ENCODE results near the gene SLC15A3.
A peak's percentile ranks its signal among the peaks of the same experiment; 100 is the strongest.

SLC15A3 gene

DNA sequence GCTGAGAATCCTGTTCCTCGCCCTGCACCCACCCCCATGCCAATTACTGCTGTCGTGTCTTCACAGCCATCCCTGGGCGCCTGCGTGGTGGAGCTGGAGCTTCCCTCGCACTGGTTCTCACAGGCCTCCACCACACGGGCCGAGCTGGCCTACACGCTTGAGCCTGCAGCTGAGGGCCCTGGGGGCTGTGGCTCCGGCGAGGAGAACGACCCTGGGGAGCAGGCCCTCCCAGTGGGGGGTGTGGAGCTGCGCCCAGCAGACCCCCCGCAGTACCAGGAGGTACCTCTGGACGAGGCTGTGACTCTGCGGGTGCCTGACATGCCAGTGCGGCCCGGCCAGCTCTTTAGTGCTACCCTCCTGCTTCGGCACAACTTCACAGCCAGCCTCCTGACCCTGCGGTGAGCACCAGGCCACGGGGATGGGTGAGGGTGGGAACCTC is 23.4 kb downstream of the SLC15A3 start:
- no peak for DNase-seq (ENCODE audit: low read depth)

DNA sequence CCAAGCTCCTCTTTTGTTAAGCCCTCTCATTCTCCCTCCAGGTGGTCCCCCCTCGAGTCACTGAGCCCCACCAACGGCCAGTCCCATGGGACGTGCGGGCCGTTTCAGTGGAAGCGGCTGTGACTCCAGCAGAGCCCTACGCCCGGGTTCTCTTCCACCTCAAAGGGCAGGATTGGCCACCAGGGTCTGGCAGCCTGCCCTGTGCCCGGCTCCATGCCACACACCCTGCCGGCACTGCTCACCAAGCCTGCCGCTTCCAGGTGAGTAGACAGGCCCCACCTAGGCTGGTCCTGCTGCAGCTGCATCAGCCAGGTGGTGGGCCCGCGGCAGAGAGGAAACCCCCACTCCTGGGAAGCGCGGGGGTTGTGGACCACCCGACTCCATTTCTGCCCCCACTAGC is 24.4 kb downstream of the SLC15A3 start:
- no peak for DNase-seq (ENCODE audit: low read depth)

DNA sequence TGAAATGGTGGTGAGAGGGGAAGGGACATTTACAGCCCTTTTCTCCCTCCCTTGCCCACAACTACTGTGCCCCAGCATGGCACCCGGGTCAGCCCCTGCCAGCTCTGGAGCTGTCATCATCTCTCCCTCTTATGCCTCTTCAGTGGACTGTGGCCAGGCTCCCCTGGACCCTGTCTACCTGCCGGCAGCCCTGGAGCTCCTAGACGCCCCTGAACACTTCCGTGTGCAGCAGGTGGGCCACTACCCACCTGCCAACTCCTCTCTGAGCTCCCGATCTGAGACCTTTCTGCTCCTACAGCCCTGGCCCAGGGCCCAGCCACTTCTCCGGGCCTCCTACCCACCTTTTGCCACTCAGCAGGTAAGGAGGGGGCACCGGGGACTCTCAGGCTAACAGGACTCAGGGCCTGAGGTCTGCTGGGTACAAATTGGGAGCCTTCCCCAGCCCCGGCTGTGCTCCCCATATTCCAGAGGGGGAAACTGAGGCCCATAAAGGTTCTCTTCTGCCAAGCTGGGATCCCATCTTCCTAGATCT is 24.8 kb downstream of the SLC15A3 start:
- DNase-seq (ENCODE audit: low read depth), result no peak

DNA sequence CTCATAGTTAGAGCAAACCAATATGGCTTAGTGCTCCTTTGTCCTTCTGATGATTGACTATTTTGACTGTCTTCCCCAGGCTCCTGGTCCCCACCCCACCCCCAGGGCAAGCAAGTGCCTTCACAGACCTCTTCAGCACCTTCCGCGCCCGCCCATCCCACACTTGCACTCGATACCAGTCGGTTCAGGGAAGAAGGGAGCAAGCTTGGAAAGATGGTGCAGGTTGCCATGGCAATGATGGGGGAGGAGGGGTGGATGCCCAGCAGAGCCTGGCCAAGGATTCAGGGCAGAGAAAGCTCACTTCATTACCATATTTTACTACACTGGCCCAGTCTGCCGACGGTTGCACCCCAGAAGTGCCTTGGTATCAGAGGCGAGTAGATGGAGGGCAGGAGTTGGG is 25.5 kb downstream of the SLC15A3 start:
- no peak for DNase-seq (ENCODE audit: low read depth)

DNA sequence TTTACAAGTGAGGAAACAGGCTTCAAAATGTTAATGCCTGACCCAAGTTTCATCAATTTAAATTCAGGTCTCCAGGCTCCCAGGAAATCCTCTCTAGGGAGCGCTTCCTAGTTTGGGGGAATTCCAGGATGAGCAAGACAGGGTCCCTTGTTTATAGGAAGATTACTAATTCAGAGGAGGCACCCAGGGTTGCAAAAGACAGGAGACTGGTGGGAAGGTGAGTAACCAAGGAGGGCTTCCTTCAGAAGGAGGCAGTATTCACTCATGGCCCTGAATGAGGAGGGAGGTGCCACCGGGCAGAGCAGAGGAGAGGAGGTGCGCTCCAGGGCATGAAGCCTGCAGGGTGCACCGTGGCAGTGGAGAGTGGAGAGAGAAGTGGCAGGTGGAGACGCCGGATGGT is 26.1 kb downstream of the SLC15A3 start:
- DNase-seq (ENCODE audit: low read depth), result peak; percentile 73

DNA sequence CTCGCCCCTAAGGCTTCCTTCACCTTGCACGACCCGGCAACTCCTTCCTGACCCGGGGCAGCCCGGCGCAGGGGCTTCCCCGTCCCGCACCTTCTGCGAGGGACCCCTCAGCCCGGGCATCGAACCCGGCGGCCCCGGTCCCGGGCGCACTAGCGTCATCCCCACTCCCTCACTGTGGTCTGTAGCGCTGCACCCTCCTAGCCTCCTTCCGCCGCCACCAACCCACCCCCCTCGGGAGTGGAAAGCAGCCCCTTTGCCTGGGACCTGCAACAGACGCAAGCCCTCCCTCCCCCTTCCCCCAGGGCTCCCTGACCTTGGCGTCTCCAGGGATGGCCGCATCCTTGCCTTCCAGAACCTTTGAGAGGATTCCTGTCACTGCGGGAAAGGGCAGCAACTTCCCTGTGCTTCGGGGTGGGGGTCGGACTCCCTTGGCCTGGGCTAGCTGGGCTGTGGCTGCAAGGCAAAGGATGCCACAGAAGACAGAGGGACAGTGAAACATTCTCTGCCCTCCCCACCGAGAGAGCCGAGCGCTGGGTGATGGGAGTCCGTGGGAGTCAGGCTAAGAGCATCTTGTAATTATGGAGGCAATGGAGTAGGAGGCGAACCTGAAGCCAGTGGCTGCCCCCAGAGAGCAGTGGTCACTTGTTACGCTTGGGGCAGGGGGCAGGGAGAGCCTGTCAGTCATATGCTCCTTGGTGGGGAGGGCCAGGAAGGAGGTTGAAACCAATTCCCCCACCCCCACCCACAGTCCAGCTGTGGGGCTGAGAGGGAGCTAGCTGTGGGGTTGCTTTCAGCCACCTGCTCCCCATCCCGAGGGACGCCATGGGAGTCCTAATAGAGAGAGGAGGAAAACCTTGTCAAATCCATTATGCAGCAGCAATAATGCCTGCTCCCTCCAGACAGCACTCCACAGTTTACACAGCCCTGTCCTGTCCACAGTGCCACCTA is 26.8 kb downstream of the SLC15A3 start:
- peak; percentile 8 for DNase-seq (ENCODE audit: low read depth)

DNA sequence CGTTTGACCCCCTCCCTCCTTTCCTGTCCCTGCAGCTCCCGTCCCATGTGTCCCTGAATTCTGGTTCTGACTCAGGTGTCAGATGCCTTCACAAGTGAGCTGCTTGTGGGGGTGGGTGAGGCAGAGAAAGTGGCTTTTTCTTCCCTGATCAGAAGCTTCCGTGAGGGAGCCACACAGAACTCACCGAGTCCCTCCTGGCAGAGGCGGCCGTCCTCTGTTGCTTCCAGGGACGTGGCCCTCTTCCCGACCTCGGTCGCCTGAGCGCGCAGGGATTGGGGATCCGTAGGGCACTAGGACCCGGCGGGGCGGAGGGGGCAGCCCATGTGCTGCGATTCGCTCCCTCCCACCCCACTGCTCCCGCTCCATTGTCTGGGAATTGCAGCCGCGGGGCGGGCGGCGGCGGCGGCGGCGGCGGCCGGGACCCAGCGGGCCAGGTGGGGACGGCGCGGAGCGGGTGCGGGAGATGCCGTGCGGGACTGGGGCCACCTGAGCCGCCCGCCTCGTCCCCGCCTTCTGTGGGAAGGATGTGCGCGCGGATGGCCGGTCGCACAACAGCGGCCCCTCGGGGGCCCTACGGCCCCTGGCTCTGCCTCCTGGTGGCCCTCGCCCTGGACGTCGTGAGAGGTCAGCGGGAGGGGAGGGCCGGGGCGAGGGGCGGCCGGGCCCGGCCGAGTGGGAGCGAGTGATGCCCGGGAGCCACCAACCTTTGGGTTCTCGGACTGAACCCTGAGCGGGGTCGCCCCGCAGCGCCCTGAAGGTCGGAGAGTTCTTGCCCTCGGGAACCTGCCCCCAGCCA is 27.7 kb downstream of the SLC15A3 start, which contains the start of gene TMEM132A:
Gene TMEM132A, plus strand, starts transcription at position 351 of the 796 bp plus-strand sequence. Its CDS starts 174 bp downstream, at position 525.
- DNase-seq (ENCODE audit: low read depth), result peak; percentile 78

DNA sequence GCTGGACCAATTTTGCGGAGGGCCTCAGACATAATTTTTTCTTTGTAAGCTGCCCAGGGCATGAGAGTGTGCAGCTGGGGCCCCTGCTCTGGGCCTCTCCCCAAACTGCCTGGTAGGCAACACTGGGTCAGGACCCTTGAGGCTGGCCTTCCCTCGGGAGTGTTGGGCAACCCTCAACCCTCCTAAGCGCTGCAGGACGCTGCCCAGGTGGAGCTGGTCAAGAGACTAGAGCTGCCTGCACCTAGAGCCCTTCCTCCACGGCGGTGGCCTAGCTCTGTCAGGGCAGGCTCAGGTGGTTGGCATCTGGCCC is 28.2 kb downstream of the SLC15A3 start:
- DNase-seq (ENCODE audit: low read depth), result no peak

DNA sequence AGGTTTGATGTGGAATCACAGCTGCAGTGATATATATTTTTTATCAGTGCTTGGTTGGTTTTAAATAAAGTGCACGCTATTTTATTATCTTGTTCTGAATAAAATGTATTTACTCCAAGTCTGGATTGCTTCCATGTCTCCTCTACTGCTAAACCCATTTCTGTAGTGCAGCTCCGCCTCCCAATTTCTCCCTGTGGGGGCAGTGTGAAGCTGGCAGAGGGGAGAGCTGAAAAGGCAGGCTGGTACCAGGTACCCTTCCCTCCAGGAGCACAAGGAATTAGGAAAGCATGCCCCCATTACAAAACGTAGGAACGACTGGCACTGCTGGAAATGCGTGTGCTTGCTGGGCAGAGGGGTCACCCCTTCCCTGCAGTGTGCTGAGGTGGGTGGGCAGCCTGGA is 28.6 kb downstream of the SLC15A3 start:
- no peak for DNase-seq (ENCODE audit: low read depth)

DNA sequence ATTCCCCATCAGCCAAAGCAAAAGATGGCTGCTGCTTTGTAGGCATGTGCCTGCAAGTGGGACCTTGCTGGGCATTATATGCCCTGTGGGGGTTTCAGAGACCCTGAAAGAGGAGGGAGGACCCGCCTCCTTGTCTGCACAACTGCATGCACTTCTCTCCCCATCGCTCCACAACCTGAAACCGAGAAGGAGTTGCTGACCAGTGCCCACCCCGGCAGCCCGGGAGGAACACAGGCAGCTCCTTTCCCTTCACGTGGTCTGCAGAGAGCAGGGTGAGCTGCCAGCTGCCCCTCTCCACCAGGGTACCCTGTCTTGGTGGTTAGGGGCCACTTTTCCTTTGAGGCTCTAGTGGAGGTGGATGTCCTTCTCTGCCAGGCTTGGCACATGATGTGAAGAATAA is 29.1 kb downstream of the SLC15A3 start:
- DNase-seq (ENCODE audit: low read depth), result no peak

DNA sequence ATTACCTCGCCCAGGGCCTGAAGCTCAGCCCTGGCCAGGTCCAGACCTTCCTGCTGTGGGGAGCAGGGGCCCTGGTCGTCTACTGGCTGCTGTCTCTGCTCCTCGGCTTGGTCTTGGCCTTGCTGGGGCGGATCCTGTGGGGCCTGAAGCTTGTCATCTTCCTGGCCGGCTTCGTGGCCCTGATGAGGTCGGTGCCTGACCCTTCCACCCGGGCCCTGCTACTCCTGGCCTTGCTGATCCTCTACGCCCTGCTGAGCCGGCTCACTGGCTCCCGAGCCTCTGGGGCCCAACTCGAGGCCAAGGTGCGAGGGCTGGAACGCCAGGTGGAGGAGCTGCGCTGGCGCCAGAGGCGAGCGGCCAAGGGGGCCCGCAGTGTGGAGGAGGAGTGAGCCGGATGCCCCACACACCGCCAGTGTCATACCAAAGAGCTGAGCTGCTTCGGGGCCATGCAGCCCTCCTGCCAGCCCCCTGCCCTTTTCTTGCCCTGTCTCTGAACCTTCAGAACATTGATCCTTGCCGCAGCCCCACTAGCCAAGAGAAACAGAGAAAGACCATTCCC is 30.1 kb downstream of the SLC15A3 start:
- DNase-seq (ENCODE audit: low read depth), result no peak

DNA sequence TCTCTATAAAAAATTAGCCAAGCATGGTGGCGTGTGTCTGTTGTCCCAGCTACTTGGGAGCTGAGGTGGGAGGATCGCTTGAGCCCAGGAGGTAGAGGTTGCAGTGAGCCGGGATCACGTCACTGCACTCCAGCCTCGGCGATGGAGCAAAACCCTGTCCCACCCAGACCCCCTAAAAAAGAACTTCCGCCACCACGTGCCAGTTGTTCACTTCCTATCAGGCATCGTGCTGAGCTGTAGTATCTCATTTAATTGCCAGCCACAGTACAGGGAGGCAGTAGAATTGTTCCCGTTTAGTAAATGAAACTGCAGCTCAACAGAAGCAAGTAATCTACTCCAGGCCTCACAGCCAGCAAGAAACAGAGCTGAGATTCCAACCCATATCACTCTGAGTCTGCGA is 30.7 kb downstream of the SLC15A3 start:
- no peak for DNase-seq (ENCODE audit: low read depth)

DNA sequence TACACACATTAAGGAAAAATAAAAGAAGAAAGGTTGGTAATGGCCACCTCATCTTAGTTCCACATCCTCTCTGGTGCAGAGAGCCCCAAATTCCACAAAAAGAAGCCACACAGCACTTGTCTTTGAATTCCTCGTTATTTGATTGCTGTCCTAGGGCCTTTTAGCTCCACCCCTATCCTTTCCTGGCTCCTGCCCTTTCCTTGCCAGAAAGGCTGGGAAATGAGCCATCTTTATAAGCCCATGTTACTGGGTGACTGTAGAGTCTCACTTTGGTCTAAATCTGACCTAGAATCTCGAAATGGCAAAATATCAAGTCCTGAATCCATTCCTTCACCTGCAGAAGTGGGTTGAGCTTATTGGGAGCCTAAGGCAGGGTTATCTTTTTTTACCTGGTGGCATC is 32.0 kb downstream of the SLC15A3 start:
- DNase-seq (ENCODE audit: low read depth), result peak; percentile 42

DNA sequence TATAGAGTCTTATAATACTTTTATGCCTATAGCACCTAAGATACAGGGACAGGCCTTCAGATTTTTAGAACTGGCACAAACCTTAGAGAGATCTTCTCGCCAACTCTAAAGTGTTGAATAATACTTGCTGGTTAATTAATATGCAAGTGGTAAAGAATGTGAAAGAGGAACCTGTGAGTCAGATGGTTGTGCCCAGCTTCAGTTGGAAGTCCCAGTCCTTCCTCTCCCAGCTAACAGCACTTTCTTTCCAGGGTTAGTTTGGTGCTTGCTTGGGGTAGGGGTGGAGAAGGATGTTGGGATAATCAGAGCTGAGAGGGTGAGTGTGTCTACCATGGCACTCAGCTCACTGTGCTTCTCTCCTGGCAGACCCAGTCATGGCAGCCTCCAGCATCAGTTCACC is 32.7 kb downstream of the SLC15A3 start:
- peak; percentile 15 for DNase-seq (ENCODE audit: low read depth)

DNA sequence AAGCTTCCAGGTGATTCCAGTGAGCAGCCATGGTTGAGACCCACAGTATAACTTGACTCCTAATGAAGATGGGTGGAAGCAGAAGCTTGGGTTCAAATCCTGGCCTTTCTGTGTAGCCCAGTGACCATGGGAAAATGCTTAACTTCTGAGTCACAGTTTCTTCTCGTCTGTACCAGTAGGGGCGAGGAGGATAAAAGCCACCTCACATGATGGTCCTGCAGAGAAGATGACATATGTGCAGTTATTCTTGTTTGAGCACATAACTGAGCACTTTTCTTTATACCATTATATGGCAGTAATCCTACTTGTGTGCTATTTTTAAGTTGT is 33.1 kb downstream of the SLC15A3 start:
- peak; percentile 73 for DNase-seq (ENCODE audit: low read depth)

DNA sequence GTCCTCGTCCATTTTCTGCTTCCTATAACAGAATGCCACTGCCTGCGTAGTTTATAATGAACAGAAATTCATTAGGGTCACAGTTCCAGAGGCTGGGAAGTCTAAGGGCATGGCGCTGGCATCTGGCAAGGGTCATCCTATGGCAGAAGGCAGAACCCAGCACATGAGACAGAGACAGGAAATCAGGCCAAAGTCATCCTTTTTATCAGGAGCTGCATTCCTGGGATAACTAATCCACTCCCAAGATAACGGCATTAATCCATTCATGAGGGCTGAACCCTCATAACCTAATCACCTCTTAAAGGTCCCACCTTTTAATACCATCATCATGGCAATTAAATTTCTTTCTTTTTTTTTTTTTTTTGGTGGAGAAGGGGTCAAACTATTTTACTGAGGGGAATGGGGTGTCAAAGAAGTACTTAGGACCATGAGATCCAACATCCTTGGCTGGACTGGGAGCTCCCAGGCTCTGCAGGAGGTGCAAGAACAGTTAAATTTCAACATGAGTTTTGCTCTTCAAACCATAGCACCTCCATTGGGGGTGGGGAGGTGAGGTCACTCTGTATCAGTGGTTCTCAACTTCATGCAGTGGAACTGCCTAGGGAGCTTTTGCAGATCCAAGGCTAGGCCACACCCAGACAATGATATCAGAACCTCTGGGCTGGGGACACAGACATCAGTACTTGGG is 33.6 kb downstream of the SLC15A3 start:
- no peak for DNase-seq (ENCODE audit: low read depth)

DNA sequence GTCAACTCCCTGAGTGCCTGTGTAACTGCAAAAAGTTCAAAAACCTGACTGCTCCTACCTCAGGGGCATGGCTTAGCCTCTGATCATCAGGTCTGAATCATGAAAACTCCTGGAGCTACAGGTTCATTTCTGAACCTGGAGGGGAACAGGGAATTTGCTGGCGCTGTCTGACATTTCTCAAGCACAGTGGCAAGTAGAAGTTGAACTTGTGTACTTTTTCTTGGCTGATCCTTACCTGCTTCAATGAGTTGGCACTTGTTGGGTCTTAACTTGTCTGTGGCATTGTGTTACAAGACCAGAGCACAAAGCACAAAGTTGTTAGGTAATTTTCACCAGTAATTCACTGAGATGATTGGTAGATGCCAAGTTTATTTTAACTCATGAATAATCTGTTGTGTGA is 34.7 kb downstream of the SLC15A3 start:
- DNase-seq (ENCODE audit: low read depth), result no peak

DNA sequence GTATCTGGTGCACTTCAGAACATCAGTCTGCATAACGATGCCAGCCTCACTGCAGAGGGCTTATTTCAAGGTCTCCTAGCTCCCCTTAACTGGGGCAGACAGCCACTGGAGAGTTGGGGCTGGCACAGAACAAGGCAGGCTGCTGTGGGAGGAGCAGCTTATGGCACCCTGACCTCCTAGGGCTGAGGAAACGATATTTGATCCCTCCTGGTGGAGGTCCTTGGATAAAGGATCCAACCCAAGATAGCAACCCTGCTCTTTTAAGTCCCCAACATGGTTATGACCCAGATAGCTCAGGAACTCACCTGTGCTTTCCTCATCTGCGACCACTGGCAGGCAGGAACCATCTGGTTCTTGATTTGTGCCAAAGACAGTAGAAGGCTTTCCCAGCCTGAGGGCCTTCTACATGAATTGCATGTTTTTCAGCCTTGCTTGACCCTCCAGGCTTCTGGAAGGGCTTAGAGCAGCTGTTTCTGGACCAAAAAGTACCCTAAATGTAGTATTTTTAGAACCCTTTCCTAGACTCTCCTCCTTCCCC is 35.2 kb downstream of the SLC15A3 start:
- DNase-seq (ENCODE audit: low read depth), result no peak

DNA sequence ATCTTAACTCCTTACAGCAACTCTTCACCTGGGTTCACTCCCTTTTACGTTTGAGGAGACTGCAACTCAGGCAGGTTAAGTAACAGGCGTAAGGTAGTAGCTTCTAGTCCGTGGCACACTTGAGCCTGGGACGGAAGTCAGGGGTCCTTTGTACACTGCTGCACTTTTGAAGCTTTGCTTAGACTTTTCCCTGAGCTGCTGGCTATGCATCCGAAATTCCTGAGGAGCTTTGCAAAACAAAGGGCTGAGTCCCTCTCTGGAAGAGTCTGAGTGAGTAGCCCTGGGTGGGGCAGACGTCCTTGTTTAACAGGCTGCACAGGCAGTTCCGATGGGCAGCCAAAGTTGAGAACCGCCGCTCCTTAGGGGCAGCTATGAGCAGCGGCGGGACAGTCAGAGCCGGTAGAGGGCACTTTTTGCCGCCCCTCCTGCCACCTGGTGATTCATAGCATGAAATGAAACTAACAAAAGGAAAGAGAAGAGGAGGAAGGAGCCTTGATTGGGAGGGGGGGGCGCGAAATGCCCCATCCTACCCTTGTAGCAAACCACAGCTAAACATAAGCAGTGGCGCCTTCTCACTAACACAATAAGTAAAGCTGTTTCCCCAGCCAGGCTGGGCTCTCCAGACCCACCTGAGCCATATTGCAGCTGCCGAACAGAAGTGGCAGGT is 36.6 kb downstream of the SLC15A3 start:
- peak; percentile 78 for DNase-seq (ENCODE audit: low read depth)

DNA sequence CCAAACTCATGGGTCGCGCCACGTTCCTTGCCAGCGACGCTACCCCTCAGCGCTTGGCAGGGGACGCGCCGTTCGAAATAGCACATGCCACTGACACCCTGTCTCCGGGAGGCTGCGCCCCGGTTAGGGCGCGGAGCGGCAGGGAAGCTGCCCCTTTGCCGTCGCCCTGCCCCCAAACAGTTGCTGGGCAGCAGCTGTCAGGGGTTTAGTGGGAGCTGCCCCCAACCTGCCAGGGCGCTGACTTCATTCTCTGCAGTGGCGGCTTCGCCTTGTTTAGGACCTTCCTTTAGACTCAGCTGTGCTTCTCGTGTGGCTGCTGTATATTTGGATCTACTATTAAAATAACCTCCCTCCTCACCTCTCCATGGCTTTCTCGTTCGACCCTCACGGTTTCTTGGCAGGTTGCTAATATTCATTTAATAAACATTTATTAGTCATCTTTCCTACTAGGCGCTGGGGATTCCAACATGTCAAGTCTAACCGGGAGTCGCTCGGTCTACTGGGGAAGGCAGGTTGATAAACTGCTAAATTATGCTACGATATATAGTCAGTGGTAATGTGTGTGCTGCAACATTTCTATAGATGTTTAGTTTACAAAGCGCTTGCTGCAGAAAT is 37.2 kb downstream of the SLC15A3 start:
- peak; percentile 41 for DNase-seq (ENCODE audit: low read depth)
